PFSK-1 (cell line): ENCODE results near the gene APC2.

Experiments
- FOXP2 ChIP-seq: optimal IDR thresholded peaks from 2 replicates; pipeline ENCODE3; 2011; ENCODE audit warnings: borderline replicate concordance, control low read depth, inconsistent platforms; ENCODE audit not compliant: insufficient read depth; ENCODE audit errors: extremely low read length, extremely low read depth
- POLR2AphosphoS5 ChIP-seq: IDR thresholded peaks from 2 replicates; pipeline ENCODE4 v1.6.1; 2012; ENCODE audit warnings: low read depth, mild to moderate bottlenecking, control low read depth, low read length, moderate library complexity
- SIN3A ChIP-seq: IDR thresholded peaks from 2 replicates; pipeline ENCODE4 v1.6.1; 2012; ENCODE audit warnings: mild to moderate bottlenecking, low read length, moderate library complexity, borderline replicate concordance; ENCODE audit not compliant: insufficient read depth
- TAF1 ChIP-seq: IDR thresholded peaks from 2 replicates; pipeline ENCODE4 v1.6.1; 2012; ENCODE audit warnings: low read length, control low read depth, borderline replicate concordance; ENCODE audit not compliant: insufficient read depth
- TF ChIP-seq, protein P1 (sequence below), 2 experiments: IDR thresholded peaks; 2 replicates each; pipeline versions ENCODE4 v1.6.1 to v1.8.0; 2011 to 2012; ENCODE audit warnings: low read depth in 2 of 2, low read length in 2 of 2, control low read depth in 1 of 2, inconsistent platforms in 1 of 2, mild to moderate bottlenecking in 1 of 2, moderate library complexity in 1 of 2; ENCODE audit not compliant: insufficient read depth in 1 of 2

The APC2 gene

DNA sequence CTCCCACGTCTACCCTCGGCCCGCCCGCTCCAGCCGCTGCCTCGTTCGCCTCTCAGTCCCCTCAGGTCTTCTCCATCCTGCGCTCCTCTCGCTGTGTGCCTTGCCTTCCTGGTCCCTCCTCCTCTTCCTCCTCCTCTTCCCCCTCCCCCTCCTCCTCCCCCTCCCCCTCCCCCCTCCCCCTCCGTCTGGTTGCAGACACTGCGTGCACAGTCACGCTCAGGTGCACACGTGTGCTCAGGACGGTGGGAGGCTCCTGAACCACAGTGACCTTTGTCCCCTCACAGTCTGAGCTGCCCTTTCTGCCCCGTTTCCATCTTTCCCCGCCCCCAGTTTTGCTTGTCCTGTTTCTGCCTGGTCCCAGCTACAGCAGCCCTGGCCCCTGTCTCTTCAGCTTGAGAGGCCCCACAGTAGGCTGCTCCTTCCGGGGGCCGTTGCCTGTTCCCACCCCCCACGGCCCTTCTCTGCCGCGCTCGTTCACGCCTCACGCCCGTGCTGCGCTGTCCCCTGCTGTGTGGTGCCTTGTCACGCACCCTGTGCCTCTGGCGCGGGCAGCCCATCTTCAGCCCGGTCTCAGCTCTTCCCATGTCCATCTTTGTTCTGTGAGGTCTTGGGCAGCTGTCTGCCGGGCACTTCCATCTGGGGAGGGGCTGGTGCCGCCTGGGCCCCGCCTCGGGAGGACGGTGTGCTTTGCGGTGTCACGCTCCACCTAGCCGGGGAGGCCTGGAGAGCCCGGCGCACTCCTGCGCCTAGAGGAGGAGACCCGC lies 25.5 kb upstream of the APC2 start:
- no peak for TF ChIP-seq POLR2AphosphoS5
- peak; percentile 37 for TF ChIP-seq FOXP2

DNA sequence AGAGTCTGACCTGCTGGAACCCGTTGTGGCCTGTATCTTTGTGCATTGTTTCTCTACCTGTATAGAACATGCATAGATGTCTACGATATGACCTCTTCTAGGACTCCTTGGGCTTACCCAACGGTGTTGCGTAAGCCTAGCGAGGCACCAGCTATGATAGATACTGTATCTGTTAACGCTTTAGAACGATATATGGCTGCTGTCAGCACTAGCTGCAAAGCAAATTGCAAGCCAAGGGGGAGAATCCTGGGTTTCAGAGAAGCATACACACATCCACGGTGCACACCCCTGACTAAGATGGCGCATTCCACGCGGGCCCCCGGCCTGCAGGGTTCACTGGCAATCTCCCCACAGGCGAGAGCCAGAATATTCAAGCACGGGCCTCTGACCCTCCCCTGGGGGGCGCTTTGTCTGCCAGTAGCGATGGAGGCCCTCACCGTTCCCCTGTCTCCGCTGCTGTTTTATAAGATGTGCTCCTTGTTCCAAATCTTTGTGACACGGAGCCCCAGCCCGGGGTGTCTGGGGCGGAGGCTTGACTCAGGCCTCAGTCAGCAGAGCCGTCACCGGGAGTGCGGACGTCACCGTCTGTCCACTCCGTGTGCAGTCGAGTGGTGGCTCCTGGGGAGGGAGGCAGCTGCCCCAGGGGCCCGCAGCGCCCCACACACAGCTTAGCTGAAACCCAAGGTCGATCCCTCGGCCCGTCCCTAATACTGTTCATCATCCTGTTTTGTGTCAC lies 24.7 kb upstream of the APC2 start:
- TF ChIP-seq, protein P1, sequence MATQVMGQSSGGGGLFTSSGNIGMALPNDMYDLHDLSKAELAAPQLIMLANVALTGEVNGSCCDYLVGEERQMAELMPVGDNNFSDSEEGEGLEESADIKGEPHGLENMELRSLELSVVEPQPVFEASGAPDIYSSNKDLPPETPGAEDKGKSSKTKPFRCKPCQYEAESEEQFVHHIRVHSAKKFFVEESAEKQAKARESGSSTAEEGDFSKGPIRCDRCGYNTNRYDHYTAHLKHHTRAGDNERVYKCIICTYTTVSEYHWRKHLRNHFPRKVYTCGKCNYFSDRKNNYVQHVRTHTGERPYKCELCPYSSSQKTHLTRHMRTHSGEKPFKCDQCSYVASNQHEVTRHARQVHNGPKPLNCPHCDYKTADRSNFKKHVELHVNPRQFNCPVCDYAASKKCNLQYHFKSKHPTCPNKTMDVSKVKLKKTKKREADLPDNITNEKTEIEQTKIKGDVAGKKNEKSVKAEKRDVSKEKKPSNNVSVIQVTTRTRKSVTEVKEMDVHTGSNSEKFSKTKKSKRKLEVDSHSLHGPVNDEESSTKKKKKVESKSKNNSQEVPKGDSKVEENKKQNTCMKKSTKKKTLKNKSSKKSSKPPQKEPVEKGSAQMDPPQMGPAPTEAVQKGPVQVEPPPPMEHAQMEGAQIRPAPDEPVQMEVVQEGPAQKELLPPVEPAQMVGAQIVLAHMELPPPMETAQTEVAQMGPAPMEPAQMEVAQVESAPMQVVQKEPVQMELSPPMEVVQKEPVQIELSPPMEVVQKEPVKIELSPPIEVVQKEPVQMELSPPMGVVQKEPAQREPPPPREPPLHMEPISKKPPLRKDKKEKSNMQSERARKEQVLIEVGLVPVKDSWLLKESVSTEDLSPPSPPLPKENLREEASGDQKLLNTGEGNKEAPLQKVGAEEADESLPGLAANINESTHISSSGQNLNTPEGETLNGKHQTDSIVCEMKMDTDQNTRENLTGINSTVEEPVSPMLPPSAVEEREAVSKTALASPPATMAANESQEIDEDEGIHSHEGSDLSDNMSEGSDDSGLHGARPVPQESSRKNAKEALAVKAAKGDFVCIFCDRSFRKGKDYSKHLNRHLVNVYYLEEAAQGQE (IDR thresholded peaks at IDR 0.05; ENCODE audit: insufficient read depth in 1 of 2, low read depth in 2 of 2, low read length in 2 of 2): no peak
- TF ChIP-seq POLR2AphosphoS5 (no peak), SIN3A (no peak), TAF1 (no peak), FOXP2 (no peak)

DNA sequence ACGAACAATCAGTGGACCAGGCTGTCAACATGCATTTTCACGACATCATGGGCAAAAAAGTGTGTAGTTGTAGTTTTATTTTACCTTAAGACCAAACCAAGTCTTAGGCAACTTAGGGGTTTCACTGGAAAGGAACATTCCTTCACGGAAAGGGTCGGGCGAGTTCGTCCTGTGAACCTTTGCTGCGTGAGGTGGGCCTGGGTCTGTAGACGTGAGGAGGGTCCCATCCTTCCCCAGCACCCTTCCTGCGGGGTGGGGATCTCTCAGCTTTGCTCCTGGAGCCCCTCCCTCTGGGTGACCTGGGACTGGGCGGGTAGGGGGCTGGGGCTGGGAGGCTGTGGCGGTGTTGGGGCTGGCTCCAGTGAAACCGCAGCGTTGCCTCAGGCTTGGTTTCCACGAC lies 24.0 kb upstream of the APC2 start:
- no peak for TF ChIP-seq POLR2AphosphoS5
- no peak for TF ChIP-seq TAF1
- TF ChIP-seq, protein P1 (IDR thresholded peaks at IDR 0.05; ENCODE audit: insufficient read depth in 1 of 2, low read depth in 2 of 2, low read length in 2 of 2): no peak
- no peak for TF ChIP-seq SIN3A
- no peak for TF ChIP-seq FOXP2

DNA sequence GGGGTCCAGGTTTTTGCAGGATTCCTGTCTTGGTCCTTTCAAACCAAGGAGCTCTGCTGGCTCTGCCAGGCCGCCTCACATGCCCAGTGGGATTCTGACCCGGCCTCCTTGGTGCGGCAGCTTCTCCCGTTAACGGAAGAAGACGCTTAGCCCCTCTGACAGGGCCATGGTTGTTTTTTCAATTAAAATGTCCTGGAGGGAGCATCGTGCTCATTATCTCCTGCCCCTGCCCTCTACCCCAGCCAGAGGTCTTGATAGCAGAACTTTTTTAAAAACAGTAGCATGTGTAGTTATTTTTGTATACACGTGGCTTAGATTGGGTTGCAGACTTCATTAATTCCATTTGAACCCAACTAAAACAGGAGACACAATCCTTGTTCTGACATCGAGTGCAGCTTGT lies 23.2 kb upstream of the APC2 start:
- TF ChIP-seq FOXP2 (no peak), SIN3A (no peak), TAF1 (no peak), POLR2AphosphoS5 (no peak)
- TF ChIP-seq, protein P1 (IDR thresholded peaks at IDR 0.05; ENCODE audit: insufficient read depth in 1 of 2, low read depth in 2 of 2, low read length in 2 of 2): no peak

DNA sequence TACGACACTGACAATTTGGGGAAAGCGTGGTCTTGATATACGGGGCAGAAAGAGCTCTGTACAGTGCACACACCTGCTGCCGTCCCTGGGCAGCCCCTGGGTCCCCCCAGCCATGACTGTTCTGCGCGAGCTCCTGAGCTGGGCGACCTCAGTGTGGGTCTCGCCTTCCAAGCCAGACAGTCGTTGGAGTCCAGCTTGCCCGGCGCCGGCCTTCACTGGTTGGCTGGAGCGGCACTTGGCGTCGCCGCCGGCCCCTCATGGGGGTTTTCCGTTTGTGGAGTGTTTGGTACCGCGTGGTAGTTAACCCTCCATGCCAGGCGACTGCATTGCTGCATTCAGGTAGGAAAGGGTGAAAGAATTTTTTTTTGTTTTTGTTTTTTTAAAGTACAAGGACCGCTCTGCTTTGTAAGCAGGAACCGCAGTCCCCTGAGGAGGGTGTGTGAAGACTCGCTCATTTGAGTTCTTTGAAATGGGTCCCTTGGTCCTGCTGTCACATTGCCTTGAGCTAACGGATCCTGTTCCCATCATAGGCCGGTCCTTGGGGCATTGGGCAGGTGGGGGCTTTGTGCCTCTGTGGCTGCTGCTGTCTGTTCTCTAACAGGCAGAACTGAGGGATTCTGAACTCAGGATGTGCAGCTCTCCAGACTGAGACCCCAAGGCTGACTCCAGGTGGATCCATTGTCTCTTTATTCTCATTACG lies 22.6 kb upstream of the APC2 start:
- TF ChIP-seq, protein P1 (IDR thresholded peaks at IDR 0.05; ENCODE audit: insufficient read depth in 1 of 2, low read depth in 2 of 2, low read length in 2 of 2): no peak
- no peak for TF ChIP-seq FOXP2
- no peak for TF ChIP-seq POLR2AphosphoS5
- TF ChIP-seq TAF1: no peak
- no peak for TF ChIP-seq SIN3A
